Fibroblast of gingiva (primary cell): ENCODE data around the gene ZNF652.

Source experiments
- DNase-seq: peaks from one replicate; pipeline ENCODE4 v3.0.0-alpha.2; 2011; ENCODE audit warnings: low read depth

The ZNF652 gene

DNA sequence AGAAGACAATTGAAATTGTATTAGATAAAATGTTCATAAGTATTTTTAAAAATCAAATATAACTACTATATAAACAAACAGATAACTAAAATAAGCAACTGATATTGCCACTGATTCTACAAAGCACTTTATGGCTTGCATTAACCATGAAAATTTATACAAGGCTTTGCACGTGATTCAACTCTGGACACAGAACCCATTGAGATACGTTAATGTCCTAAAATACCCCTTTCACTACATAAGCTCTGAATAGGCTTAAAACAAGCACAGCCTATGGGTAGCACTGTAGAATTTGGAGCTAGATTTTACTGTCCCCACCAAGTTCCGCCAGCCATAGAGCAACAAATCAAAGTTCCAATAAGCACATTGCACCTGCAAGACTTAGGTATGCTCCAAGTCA lies 4.5 kb downstream of the ZNF652 start:
- DNase-seq: no peak

DNA sequence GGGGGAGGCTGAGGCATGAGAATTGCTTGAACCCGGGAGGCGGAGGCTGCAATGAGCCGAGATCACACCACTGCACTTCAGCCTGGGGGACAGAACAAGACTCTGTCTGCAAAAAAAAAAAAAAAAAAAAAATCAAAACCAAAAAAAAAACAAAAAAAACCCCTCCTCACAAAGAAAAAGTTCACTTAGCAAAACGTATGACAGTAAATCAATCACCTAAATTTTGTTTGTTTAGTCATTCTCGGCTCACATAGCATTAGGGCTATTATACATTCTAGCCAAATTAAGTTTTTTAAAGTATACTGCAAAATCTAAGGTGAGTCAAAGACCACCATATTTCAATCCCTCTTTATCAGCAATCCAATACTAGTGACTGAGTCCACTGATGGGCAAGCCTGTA lies 5.7 kb downstream of the ZNF652 start:
- DNase-seq: no peak

DNA sequence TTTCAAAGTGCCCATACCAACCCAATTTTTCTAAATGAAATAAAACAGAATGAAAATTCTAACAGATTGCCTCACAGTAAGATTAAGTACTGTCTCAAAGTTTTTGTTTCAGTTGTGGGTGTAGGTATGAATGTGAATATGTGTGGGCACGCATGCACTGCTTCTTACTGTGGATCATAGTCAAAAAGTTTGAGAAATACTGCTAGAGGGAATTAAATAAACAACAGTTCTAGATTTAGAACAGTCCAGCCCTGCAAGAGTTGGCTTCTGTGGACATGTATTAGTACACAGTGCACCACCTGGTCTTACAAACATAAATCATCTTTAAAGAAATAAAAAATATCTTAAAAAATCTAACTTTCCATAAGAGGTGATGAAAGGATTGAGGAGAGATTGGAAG lies 8.4 kb downstream of the ZNF652 start:
- DNase-seq: peak; percentile 34

DNA sequence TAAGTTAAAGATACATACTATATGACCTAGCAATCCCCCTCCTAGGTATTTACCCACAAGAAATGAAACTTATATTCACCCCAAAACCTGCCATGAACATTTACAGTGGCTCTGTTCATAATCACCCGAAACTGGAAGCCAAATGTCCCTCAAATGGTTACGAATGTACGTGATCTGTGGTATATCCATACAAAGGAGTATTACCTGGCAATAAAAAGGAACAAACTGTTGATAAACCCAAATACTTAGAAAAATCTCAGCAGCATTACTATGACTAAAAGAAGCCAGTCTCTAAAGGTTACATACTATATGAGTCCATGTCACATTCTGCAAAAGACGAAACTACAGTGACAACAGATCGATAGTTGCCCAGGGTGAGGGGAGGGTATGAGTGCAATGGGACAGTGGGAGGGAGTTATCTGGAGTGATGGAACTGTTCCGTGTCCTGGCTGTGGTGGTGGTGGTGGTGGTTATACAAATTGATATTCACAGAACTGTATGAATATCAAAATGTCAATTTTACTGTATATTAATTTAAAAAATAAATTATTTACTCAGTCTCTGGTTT lies 9.4 kb downstream of the ZNF652 start:
- no peak for DNase-seq

DNA sequence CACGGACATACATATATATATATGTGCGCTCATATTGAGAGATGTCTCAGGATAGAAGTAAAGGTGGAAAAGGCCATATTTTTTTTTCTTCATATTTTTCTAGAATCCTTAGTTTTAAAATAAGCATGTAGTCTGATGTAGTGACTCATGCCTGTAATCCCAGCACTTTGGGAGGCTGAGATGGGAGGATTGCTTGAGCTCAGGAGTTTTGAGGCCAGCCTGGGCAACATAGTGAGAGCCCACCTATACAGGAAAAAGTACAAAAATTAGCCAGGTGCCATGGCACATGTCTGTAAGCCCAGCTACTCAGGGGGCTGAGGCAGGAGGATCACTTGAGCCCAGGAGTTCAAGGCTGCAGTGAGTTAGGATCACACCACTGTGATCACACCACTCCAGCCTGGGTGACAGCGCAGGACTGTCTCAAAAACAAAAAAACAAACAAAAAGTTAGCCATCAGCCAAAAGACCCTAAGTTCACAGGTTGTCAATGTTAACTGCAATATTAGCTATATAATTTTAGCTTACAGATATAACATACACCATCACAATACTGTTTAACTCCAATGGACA lies 10.4 kb downstream of the ZNF652 start:
- no peak for DNase-seq

DNA sequence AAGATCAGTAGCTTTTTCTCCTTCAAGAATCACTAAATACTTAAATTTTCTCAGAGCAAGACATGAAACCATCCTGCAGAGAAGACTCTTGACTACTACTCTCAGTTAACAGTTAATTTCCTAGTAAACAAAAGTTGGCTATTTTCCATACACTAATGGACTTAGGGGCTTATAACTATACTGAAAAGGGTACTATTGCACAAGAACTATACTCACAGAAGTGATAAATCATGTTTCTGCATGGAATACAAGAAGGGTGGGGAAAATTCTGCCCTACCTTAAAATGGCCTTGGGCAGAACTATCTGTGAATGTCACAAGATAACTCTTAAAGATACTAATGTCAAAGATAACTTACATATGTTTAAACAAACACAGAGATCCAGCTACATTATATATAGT lies 12.5 kb downstream of the ZNF652 start:
- no peak for DNase-seq

DNA sequence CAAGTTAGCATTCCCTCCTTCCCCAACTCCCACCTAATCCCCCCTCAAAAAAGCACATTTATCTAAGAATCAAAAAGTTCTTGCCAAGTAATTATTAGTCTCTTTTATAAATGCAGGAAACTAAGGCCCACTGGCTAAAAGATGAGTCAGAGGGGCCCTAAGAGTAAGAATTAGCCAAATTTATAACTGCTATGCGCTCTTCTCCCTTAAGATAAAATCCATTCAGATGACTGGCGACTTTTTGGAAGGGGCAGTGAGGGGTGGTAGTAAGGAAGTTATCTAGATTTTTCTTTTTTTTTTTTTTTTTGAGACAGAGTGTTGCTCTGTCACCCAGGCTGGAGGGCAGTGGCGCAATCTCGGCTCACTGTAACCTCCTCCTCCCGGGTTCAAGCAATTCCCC lies 17.1 kb downstream of the ZNF652 start:
- DNase-seq: no peak

DNA sequence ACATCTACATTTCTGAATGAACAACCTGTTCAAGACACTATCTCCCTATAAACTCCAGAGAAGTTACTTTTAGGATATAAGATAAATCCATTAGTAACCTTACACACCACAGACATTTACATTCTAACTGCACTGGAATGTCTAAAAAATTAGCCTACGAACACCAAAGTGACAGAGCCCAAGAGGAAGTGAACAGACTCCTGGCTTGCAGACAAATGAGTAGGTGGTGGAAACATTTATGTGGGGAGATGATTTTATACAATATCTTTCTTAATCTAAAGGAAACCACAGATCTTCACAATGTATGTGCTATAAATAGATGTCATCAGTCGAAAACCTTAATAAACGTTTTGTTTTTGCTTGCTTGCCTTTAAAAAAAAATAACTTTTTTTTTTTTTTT lies 18.8 kb downstream of the ZNF652 start:
- no peak for DNase-seq

DNA sequence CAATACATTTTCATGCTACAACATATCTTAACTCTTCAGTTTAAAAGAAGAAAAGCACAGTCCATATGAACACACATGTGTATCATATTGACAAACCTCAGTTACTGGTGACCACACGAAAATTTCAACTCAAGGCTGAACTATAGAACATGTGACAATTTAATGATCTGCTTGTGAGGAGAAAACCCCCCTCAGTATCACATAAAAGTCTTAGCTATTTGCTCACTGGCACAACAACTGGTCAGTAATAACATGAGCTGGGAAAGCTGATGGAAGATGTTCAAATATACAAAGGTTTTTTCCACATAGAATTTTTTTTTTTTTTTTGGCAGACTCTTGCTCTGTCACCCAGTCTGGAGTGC lies 19.5 kb downstream of the ZNF652 start:
- no peak for DNase-seq

DNA sequence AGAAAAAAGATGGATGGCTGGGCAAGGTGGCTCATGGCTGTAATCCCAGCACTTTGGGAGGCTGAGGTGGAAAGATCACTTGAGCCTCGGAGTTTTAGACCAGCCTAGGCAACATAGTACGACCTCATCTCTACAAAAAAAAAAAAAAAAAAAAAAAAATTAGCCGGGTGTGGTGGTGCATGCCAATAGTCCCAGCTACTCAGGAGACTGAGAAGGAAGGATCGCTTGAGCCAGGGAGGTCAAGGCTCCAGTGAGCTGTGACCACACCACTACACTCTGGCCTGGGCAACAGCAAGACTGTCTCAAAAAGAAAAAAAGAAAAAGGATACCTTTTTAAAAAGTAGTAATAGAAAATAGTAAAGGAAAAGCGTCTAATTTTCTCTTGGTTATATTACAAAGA lies 20.7 kb downstream of the ZNF652 start:
- no peak for DNase-seq

DNA sequence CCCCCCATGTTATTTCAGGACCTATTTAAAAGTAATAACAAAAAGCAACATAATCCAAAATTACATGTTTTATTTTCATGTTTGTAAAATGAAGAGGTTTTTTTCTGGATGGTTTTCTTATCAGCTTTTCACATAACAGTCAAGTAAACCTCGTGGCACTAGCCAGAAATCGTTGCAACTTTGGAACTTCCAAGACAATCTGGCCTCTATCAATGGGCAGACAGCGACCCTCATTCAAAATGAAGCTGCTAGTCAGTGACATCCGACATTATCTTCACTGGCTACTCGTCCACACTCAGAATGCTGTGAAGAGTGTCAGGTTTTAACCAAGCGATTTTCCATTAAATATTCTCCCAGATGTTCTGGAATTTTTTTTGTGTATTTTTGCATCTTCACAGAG lies 22.7 kb downstream of the ZNF652 start:
- DNase-seq: no peak

DNA sequence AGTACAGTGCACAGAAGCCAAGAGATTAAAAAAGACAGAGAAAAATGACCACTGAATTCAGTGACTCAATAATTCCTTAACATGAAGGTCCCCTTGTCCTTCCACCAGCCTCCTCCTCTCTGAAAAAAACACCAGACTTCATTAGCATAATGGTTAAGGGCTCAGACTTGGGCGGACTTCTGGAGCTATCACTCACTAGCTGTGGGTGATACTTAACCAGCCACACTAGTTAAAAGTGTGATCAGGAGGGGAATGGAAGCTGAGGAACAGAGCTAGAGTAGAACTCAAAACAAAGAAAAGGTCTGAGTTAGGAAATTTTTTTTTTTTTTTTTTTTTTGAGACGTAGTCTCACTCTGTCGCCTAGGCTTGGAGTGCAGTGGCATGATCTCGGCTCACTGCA lies 23.2 kb downstream of the ZNF652 start:
- DNase-seq: no peak

DNA sequence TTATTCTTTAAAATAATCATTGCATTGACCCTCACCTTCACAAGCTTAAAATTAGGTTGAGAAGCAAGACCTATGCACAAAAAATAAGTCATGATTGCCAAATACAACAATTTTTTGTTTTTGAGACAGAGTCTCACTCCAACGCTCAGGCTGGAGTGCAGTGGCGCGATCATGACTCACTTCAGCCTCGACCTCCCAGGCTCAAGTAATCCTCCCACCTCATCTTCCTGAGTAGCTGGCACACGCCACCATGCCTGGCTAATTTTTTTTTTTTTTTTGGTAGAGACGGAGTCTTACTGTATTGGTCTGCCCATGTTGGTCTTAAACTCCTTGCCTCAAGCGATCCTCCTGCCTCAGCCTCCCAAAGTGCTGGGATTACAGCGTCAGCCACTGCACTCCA lies 24.2 kb downstream of the ZNF652 start:
- DNase-seq: no peak

DNA sequence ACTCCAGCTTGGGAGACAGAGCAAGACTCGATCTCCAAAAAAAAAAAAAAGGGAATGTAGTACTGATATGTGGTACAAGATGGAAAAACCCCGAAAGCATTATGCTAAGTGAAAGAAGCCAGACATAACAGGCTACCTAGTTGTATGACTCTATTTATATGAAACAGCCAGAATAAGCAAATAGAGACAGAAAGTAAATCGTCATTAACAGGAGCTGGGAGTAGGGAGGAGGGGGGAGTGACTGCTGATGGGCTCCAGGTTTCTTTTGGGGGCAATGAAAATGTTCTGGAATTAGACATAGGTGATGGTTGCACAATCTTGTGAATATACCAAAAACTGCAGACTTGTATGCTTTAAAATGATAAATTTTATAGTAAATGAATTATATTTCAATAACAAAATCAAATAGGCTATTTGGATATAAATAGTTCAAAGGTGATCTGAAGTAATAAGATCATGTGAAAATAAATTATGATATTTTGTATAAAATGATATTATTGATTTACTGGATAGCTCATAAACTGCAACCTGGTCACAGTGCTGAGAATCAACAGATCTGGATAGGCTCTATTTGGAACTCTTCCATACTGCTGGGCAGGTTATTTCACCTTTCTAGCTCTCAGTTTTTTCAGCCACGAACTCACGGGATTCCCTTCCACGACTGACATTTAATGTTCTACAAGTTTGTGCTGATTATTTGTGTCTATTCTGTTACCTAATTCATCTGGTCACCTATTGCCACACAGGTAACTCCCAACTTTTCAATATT lies 27.1 kb downstream of the ZNF652 start:
- DNase-seq: no peak

DNA sequence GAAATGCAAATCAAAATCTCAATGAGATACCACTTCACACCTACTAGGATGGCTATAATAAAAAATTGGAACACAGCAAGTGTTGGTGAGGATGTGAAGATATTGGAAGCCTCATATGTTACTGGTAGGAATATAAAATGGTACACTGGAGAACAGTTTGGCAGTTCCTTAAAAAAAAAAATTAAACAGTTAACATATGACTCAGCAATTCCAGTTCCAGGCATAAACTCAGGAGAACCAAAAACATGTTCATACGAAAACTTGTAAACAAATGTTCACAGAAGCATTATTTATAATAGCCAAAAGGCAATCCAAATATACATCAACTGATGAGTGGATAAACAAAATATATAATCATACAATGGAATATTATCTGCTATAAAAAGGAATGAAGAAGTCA lies 28.2 kb downstream of the ZNF652 start:
- peak; percentile 32 for DNase-seq

DNA sequence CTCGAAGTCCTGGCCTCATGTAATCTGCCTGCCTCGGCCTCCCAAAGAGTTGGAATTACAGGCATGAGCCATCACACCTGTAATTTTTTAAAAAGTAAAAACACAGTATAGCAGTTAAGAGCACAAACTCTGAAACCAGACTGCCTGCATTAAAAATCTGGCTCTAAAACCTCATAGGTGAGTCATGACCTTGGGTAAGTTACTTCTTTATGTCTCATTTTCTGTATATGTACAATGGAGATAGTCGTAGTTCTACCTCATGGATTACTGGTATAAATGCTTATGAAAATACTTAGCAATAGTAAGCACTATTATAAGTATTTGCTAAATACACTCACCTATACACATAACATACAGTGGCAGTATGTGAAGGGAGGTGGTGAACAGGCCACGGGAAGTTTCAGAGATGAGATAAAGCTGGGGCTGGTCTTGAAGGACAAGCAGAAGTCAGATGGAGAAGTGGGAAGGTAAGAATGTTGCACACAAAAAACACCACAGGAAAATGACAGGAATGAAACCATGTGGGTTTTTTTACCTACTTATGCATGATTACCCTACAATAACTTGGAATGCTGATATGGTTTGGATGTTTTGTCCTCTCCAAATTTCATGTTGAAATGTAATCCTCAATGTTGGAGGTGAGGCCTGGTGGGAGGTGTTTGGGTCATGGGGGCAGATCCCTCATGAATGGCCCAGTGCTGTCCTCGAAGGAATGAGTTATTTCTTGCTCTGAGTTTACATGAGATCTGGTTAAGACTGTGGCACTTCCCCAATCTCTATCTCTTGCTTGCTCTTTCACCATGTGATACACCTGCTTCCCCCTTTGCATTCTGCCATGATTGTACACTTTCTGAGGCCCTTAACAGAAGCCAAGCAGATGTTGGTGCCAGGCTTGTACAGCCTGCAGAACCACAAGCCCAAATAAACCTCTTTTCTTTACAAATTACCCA lies 33.9 kb downstream of the ZNF652 start:
- no peak for DNase-seq

DNA sequence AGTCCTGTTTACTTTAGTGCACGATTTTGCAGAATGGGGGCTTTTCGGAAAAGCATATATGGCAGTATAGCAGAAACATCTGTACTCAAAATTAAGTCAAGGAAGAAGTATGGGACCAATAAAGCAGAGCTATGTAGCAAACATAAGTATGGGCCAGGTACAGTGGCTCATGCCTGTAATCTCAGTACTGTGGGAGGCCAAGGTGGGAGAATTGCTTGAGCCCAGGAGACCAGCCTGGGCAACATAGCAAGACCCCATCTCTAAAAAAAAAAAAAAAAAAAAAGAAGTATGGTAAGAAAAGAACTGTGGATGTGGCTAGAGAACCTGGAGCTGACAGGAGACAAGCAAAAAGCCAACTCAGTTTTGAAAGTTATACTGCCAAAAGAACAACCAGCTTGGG lies 36.1 kb downstream of the ZNF652 start:
- no peak for DNase-seq

DNA sequence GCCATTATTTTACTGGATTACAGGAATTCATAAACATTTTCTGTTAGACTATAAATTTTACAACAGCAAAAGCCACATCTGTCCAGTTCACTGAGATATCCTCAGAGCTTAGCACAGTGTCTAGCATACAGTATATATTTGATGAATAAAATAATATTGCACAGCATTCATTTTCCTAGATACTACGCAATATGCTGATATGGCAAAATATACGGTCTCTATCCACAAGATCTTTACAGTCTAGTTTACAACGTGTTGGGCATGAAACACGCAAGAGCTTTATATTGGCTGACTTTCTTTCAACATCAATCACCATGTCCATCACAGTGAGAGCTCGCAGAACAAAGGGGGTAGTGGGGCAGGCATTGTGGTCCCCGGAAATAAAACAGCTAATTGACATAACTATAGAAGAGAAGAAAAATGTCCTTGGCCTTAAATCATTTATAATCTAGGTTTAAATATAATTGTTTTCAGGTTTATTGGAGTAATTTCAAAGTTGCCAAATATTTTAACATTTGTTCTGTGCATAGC lies 43.5 kb downstream of the ZNF652 start:
- no peak for DNase-seq

DNA sequence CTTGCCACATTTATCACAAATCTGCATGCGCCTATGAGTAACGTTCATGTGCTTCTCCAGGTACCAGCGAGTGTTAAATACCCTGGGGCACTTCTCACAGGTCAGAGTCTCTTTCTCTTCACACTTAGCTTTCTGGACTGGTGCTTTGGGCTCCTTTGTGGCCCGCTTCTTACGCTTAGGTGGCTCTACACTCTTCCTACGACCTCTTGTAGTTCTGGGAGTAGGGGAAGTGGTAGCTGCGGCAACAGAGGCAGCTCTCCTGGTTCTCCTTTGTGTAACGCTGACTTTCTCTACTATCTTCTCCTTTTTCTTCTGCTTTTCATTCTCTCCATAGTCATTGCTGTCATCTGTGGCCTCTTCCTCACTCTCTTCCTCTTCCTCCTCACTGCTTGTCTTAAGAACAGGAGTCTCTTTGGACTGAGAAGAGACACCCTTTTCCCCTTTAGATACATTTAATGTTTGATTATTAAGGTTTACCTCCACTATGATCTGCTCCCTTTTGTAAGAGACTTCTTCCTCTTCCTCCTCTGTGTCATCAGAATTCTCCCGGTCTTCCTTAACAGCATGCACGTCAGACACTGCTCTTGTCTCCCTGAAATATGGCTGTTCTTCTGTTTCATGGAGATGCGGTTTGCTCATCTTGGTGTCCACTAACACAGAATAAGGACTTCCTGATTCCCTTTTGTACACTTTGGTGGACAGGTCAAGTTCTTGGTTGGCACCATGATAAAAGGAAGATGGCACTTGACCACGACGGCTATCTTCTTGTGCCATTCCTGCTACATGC lies 45.0 kb downstream of the ZNF652 start:
- no peak for DNase-seq

DNA sequence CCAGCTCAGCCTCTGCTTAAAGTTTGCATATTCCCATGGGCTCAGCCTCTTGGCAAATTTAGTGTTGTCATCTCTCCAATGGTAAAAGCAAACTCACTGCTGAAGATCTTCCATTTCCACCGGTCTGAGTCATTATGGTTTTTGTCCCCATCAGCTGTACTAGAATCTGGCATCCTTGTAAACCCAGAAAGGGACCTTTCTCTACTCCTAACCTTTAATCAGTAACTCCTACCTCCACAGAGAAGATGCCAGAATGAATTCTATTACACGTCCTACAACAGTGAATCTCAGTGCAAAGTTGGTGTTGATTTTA lies 45.8 kb downstream of the ZNF652 start:
- DNase-seq: peak; percentile 24

DNA sequence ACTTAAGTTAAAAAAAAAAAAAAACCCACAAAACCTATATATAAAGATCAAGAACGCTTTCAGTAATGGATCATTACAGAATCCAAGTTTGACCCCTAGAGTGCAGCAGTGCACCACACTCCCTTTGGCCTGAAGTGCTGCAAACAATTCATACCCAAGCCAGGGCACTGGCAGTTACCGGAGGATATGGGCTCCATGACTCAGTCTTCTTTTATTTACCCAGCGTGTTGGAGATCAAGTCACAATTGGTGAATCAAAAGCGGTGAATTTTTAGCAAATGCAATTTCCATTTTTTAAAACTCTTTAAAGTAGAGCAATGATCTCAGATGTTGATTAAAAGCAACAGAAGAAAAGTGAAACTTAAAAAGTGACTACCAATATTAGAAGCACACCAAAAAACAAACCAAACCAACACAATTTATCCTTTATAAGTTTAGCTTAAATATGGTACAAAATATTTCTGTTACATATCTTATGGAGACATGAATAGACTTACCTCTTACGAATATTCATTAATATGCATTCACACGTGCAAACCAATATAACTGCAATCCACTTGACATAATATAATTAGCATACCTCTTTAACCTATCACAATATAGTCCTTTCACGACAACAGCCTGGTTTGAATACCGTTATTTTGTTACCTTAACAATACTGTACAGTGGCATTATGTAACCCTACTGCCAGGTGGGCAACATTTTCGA lies 46.3 kb downstream of the ZNF652 start:
- DNase-seq: peak; percentile 86
